DND-41 (cell line): ENCODE measurements around the gene SHFL.

Experiments used
- ATAC-seq: fragments of 200-7000 bp; cut with Tn5 transposase; 3 replicates; pipeline ENCODE4 v1.9.1; 2021; ENCODE audit warnings: low read depth; ENCODE audit not compliant: insufficient read depth
- DNase-seq: peaks from one replicate; pipeline ENCODE4 v3.0.0-alpha.2; 2020
- H2AFZ ChIP-seq: 2 replicates; pipeline ENCODE4 v1.6.0; 2012; ENCODE audit warnings: low read depth, low read length
- H3K27ac ChIP-seq: 2 replicates; pipeline ENCODE4 v1.5.1; 2012; ENCODE audit warnings: low read length, inconsistent platforms
- H3K27me3 ChIP-seq: fragments of 200-600 bp; sonication (generic); 2 replicates; pipeline ENCODE4 v1.6.0; 2012; ENCODE audit warnings: low read length, mild to moderate bottlenecking, inconsistent platforms; ENCODE audit not compliant: insufficient read depth, poor library complexity
- H3K36me3 ChIP-seq: 2 replicates; pipeline ENCODE4 v1.5.1; 2012; ENCODE audit warnings: low read length, inconsistent platforms; ENCODE audit not compliant: insufficient read depth
- H3K4me1 ChIP-seq: 2 replicates; pipeline ENCODE4 v1.5.1; 2012; ENCODE audit warnings: mild to moderate bottlenecking, low read length; ENCODE audit not compliant: insufficient read depth
- H3K4me2 ChIP-seq: 2 replicates; pipeline ENCODE4 v1.6.0; 2012; ENCODE audit warnings: mild to moderate bottlenecking, moderate library complexity, low read length, inconsistent platforms; ENCODE audit not compliant: insufficient read depth
- H3K4me3 ChIP-seq, 2 experiments: fragments of 200-600 bp in 1 of 2; shearing (Covaris generic) in 1 of 2; 2 replicates each; pipeline ENCODE4 v1.5.1; 2012 to 2016; ENCODE audit warnings: inconsistent platforms in 2 of 2, low read length in 2 of 2, mild to moderate bottlenecking in 2 of 2, low read depth in 1 of 2, moderate library complexity in 1 of 2
- H3K79me2 ChIP-seq: 2 replicates; pipeline ENCODE4 v1.6.0; 2012; ENCODE audit warnings: low read length, inconsistent platforms; ENCODE audit not compliant: insufficient read depth
- H3K9ac ChIP-seq: 2 replicates; pipeline ENCODE4 v1.6.0; 2012; ENCODE audit warnings: low read depth, mild to moderate bottlenecking, inconsistent platforms, low read length, moderate library complexity
- H3K9me3 ChIP-seq: 2 replicates; pipeline ENCODE4 v1.5.1; 2012; ENCODE audit warnings: low read length, moderate library complexity, mild to moderate bottlenecking, inconsistent platforms; ENCODE audit not compliant: insufficient read depth, severe bottlenecking
- H4K20me1 ChIP-seq: 2 replicates; pipeline ENCODE4 v1.6.0; 2012; ENCODE audit warnings: low read length; ENCODE audit not compliant: insufficient read depth
- EZH2 ChIP-seq: IDR thresholded peaks from 3 replicates; pipeline ENCODE4 v1.6.1; 2012; ENCODE audit warnings: borderline replicate concordance, low read depth, mild to moderate bottlenecking, moderate library complexity, low read length, inconsistent platforms; ENCODE audit not compliant: severe bottlenecking
- TF ChIP-seq, protein P1 (sequence below): IDR thresholded peaks from 2 replicates; pipeline ENCODE4 v1.5.1; 2012; ENCODE audit warnings: borderline replicate concordance, low read length, moderate library complexity, mild to moderate bottlenecking; ENCODE audit not compliant: poor library complexity, severe bottlenecking; ENCODE audit errors: extremely low read depth

Gene SHFL

GRCh38 chr19:10102787-10103236 is 16.7 kb downstream of the SHFL start:
- no peak for DNase-seq
- ATAC-seq = no peak
- H3K36me3 ChIP-seq = peaks cover 13% of the 10 kb centered on the region
- H3K27me3 ChIP-seq = no peaks in the 10 kb centered on the region
- H3K4me2 ChIP-seq = no peak overlapping the region
- H3K27ac ChIP-seq = no peak overlapping the region
- H3K9ac ChIP-seq = no peak overlapping the region
- H3K4me3 ChIP-seq = no peak overlapping the region
- peaks cover 19% of the 10 kb centered on the region for H3K79me2 ChIP-seq
- no peak for TF ChIP-seq EZH2
- TF ChIP-seq, protein P1, sequence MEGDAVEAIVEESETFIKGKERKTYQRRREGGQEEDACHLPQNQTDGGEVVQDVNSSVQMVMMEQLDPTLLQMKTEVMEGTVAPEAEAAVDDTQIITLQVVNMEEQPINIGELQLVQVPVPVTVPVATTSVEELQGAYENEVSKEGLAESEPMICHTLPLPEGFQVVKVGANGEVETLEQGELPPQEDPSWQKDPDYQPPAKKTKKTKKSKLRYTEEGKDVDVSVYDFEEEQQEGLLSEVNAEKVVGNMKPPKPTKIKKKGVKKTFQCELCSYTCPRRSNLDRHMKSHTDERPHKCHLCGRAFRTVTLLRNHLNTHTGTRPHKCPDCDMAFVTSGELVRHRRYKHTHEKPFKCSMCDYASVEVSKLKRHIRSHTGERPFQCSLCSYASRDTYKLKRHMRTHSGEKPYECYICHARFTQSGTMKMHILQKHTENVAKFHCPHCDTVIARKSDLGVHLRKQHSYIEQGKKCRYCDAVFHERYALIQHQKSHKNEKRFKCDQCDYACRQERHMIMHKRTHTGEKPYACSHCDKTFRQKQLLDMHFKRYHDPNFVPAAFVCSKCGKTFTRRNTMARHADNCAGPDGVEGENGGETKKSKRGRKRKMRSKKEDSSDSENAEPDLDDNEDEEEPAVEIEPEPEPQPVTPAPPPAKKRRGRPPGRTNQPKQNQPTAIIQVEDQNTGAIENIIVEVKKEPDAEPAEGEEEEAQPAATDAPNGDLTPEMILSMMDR = no peak
- H3K4me1 ChIP-seq = peaks cover 16% of the 10 kb centered on the region
- H4K20me1 ChIP-seq = peaks cover 7% of the 10 kb centered on the region
- H3K9me3 ChIP-seq = no peaks in the 10 kb centered on the region
- H2AFZ ChIP-seq = no peak overlapping the region

- H3K4me3 ChIP-seq = no peak overlapping the region
- no peaks in the 10 kb centered on the region for H3K9me3 ChIP-seq
- H3K27me3 ChIP-seq = no peaks in the 10 kb centered on the region
- no peak overlapping the region for H2AFZ ChIP-seq
- peaks cover 25% of the 10 kb centered on the region for H3K36me3 ChIP-seq
- no peak overlapping the region for H3K27ac ChIP-seq
- no peak for TF ChIP-seq EZH2
- TF ChIP-seq, protein P1 = no peak
- H3K9ac ChIP-seq = no peak overlapping the region
- no peak overlapping the region for H3K4me2 ChIP-seq
- H4K20me1 ChIP-seq = peaks cover 16% of the 10 kb centered on the region
- ATAC-seq (no peak), DNase-seq (no peak)
- peaks cover 29% of the 10 kb centered on the region for H3K79me2 ChIP-seq
- H3K4me1 ChIP-seq = peaks cover 24% of the 10 kb centered on the region
Observed at GRCh38 chr19:10104130-10104513, 18.0 kb downstream of the SHFL start.

DNA sequence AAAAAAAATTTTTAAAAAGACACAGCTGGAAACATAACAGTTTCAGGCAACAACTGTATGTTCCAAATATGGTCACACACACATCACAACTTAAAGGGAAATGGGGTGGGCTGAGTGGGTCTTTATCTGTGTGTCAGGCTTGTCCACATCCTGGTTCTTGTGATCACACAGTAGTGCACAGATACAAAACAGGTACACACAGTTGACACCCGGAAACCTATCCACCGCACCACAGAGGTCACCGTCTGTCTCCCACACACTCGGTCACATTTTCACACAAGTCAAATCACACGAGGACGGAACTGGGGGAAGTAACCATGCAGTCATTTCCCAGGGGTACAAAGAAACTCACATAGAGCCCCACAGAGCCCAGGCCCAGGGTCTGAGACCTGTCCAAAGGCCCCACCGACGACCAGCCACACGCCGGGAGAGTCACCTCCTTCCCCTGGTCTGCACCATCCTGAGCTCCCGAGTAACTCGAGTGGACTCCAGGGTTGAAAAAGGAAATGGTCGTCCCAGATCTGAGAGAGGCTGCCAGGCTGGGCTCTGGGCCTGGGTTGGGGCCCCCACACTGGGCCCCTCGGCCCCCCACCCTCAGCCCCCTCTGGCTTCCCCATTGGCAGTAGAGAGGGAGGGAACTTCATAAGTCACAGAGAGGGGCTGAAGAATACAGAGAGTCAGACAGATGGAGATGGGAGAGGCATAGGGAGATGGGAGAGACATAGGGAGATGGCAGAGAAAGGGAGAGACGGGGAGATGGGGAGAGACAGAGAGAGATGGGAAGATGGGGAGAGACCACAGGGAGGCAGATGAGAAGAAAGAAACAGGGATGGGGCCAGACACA is 18.8 kb downstream of the SHFL start:
- Histone ChIP-seq H3K27me3 (no peaks in the 10 kb centered on the region), H3K79me2 (peaks cover 36% of the 10 kb centered on the region), H3K9ac (no peak overlapping the region), H3K27ac (no peak overlapping the region), H3K9me3 (no peaks in the 10 kb centered on the region), H3K4me3 (no peak overlapping the region), H4K20me1 (peaks cover 24% of the 10 kb centered on the region), H3K4me1 (peaks cover 24% of the 10 kb centered on the region), H3K36me3 (peaks cover 33% of the 10 kb centered on the region), H2AFZ (no peak overlapping the region; the same call in 1 of the 2 replicates), H3K4me2 (no peak overlapping the region)
- TF ChIP-seq, protein P1 = no peak
- TF ChIP-seq EZH2 = no peak
- ATAC-seq = no peak
- DNase-seq = peak; percentile 25
